Upper lobe of right lung (tissue), 1 donor: Measurements from ENCODE around the gene GRHL3. TPM values are rescaled to one million over a fixed set of nuclear protein-coding genes. Genes with fewer than 3 reads are reported as not detected.

Experiments
- ATAC-seq: fragments of 200-7000 bp; cut with Tn5 transposase; one replicate; pipeline ENCODE4 v1.9.1; 2020; ENCODE audit warnings: mild to moderate bottlenecking, moderate library complexity
- DNase-seq: peaks from one replicate; pipeline ENCODE4 v3.0.0-alpha.2; 2020
- H3K27ac ChIP-seq: fragments of 200-600 bp; one replicate; pipeline ENCODE4 v1.8.0; 2022
- H3K27me3 ChIP-seq: fragments of 200-600 bp; one replicate; pipeline ENCODE4 v1.8.0; 2022; ENCODE audit warnings: mild to moderate bottlenecking
- H3K36me3 ChIP-seq: fragments of 200-600 bp; one replicate; pipeline ENCODE4 v1.8.0; 2022
- H3K4me1 ChIP-seq: fragments of 200-600 bp; one replicate; pipeline ENCODE4 v1.8.0; 2022
- H3K4me3 ChIP-seq: fragments of 200-600 bp; one replicate; pipeline ENCODE4 v1.8.0; 2022; ENCODE audit warnings: mild to moderate bottlenecking
- H3K9me3 ChIP-seq: fragments of 200-600 bp; one replicate; pipeline ENCODE4 v1.8.0; 2022
- CTCF ChIP-seq: fragments of 200-600 bp; IDR thresholded peaks from one replicate; pipeline ENCODE4 v1.8.0; 2022; ENCODE audit warnings: antibody characterized with exemption
- intact Hi-C: fragments of 100-400 bp; cut with DNase I; formaldehyde crosslinking; loops from one replicate; pipeline ENCODE4 v1.11.0; 2022
- total RNA-seq: library from RNA; stranded (reverse); fragmentation: NEBNext Ultra II Directional; extraction: Animal tissue kit (Norgen Biotek cat#: 25700); gene quantifications from one replicate; pipeline ENCODE4 v1.2.1, GENCODE V29; 2021
- donor health status: DM: no; HTN: yes; CAD: no; lungs with severe emphysema.

Gene GRHL3
- total RNA-seq, 1 donor from 2014 or later = 0.55 TPM

- DNase-seq = no peak
These were observed 41.5 kb downstream of the GRHL3 start for GRCh38 chr1:24360681-24361080.

GRCh38 chr1:24361811-24362210, 42.7 kb downstream of the GRHL3 start:
- no peaks in the 10 kb centered on the region for H3K9me3 ChIP-seq
- H3K27ac ChIP-seq = no peak overlapping the region
- H3K4me3 ChIP-seq = no peak overlapping the region
- no peaks in the 10 kb centered on the region for H3K27me3 ChIP-seq
- intact Hi-C loops = no loop called here
- no peaks in the 10 kb centered on the region for H3K4me1 ChIP-seq
- ATAC-seq (no peak), DNase-seq (peak; percentile 31)
- TF ChIP-seq CTCF = no peak
- peaks cover 3% of the 10 kb centered on the region for H3K36me3 ChIP-seq

More at GRCh38 chr1:24360681-24361080, 41.5 kb downstream of the GRHL3 start:
- H3K4me1 ChIP-seq = no peaks in the 10 kb centered on the region
- H3K4me3 ChIP-seq = no peak overlapping the region
- no peak for ATAC-seq
- no peak overlapping the region for H3K27ac ChIP-seq
- intact Hi-C loops = no loop called here
- H3K27me3 ChIP-seq = no peaks in the 10 kb centered on the region
- TF ChIP-seq CTCF = no peak
- no peaks in the 10 kb centered on the region for H3K9me3 ChIP-seq
- peaks cover 3% of the 10 kb centered on the region for H3K36me3 ChIP-seq

DNA sequence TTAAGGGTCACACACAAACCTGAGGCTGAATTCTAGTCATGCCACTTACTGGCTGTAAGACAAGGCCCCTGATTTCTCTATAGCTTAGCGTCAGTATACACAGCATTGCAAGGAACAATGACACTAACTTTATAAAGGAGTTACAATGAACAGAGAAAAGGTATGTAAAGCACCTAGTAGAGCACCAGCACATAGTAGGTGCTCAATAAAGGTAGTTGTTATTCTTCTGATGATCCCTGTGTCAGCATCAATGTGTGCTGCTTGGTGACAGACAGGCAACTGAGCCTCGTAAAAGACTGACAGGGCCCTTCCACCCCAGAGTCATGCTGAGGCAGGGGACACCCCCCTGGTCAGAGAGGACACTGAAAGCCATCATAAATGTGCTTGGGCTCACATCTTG, 43.2 kb downstream of the GRHL3 start:
- Histone ChIP-seq H3K4me3 (no peak overlapping the region), H3K27me3 (no peaks in the 10 kb centered on the region), H3K4me1 (no peaks in the 10 kb centered on the region), H3K27ac (no peak overlapping the region), H3K9me3 (no peaks in the 10 kb centered on the region), H3K36me3 (peaks cover 3% of the 10 kb centered on the region)
- no peak for TF ChIP-seq CTCF
- no peak for ATAC-seq
- intact Hi-C loops = no loop called here
- DNase-seq = no peak

- intact Hi-C loops = no loop called here
- ATAC-seq (no peak), DNase-seq (no peak)
- H3K36me3 ChIP-seq = peaks cover 3% of the 10 kb centered on the region
- H3K4me3 ChIP-seq = no peak overlapping the region
- TF ChIP-seq CTCF = no peak
- no peaks in the 10 kb centered on the region for H3K9me3 ChIP-seq
- H3K27ac ChIP-seq = no peak overlapping the region
- H3K27me3 ChIP-seq = no peaks in the 10 kb centered on the region
- no peaks in the 10 kb centered on the region for H3K4me1 ChIP-seq
These were observed 43.9 kb downstream of the GRHL3 start for GRCh38 chr1:24362982-24363614.

GRCh38 chr1:24363994-24364393, 44.8 kb downstream of the GRHL3 start:
- DNase-seq (peak; percentile 17), ATAC-seq (no peak)
- intact Hi-C loops = no loop called here

More at GRCh38 chr1:24363994-24364393, 44.8 kb downstream of the GRHL3 start:
- Histone ChIP-seq H3K9me3 (no peaks in the 10 kb centered on the region), H3K4me3 (no peak overlapping the region), H3K27me3 (no peaks in the 10 kb centered on the region), H3K27ac (no peak overlapping the region), H3K36me3 (peaks cover 3% of the 10 kb centered on the region), H3K4me1 (no peaks in the 10 kb centered on the region)
- TF ChIP-seq CTCF = no peak
